Astrocyte (in vitro differentiated cells and primary cell): Measurements from ENCODE around the gene ACAD11.

Experiments
- CTCF ChIP-seq: IDR thresholded peaks from 2 replicates; pipeline ENCODE4 v1.5.1; 2011; ENCODE audit warnings: low read depth, mild to moderate bottlenecking, inconsistent platforms, low read length, moderate library complexity; ENCODE audit not compliant: insufficient read depth
- EZH2 ChIP-seq: IDR thresholded peaks from 2 replicates; pipeline ENCODE4 v1.6.1; 2012; ENCODE audit warnings: mild to moderate bottlenecking, low read length, inconsistent platforms; ENCODE audit not compliant: insufficient read depth

GRCh38 chr3:132543011-132543739 lies 116.4 kb downstream of the ACAD11 start:
- TF ChIP-seq CTCF: no peak
- no peak for TF ChIP-seq EZH2
